ENCODE data around the gene H2BW2.

DNA sequence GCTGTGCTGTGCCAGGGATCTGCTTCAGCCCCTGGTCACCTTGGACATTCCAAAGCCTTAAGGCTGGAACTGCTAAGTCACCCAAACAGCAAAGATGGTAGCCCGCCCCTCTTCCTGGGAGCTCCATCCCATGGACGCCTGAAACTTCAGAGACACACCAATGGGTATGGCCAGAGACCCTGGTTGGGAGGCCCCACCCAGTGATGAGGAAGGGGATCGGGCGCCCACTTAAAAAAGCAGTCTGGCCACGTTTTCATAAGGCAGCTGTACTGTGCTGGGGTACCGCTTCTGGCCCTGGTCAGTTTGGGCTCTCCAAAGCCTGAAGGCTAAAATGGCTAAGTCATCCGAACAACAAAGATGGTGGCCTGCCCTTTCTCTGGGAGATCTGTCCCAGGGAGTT, 45.7 kb downstream of the H2BW2 start:
- TF ChIP-seq, protein P1, sequence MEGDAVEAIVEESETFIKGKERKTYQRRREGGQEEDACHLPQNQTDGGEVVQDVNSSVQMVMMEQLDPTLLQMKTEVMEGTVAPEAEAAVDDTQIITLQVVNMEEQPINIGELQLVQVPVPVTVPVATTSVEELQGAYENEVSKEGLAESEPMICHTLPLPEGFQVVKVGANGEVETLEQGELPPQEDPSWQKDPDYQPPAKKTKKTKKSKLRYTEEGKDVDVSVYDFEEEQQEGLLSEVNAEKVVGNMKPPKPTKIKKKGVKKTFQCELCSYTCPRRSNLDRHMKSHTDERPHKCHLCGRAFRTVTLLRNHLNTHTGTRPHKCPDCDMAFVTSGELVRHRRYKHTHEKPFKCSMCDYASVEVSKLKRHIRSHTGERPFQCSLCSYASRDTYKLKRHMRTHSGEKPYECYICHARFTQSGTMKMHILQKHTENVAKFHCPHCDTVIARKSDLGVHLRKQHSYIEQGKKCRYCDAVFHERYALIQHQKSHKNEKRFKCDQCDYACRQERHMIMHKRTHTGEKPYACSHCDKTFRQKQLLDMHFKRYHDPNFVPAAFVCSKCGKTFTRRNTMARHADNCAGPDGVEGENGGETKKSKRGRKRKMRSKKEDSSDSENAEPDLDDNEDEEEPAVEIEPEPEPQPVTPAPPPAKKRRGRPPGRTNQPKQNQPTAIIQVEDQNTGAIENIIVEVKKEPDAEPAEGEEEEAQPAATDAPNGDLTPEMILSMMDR (IDR thresholded peaks at IDR 0.05 in 2 of 3, conservative IDR thresholded peaks at IDR 0.05 in 1 of 3; ENCODE audit: borderline replicate concordance in 1 of 3, insufficient read depth in 1 of 3, low read depth in 2 of 3, low read length in 2 of 3) = no peak
- no peak for TF ChIP-seq EZH2 (IDR thresholded peaks at IDR 0.05)
- TF ChIP-seq EZH2phosphoT487 (IDR thresholded peaks at IDR 0.05; ENCODE audit: borderline replicate concordance) = no peak
- TF ChIP-seq, protein P2, sequence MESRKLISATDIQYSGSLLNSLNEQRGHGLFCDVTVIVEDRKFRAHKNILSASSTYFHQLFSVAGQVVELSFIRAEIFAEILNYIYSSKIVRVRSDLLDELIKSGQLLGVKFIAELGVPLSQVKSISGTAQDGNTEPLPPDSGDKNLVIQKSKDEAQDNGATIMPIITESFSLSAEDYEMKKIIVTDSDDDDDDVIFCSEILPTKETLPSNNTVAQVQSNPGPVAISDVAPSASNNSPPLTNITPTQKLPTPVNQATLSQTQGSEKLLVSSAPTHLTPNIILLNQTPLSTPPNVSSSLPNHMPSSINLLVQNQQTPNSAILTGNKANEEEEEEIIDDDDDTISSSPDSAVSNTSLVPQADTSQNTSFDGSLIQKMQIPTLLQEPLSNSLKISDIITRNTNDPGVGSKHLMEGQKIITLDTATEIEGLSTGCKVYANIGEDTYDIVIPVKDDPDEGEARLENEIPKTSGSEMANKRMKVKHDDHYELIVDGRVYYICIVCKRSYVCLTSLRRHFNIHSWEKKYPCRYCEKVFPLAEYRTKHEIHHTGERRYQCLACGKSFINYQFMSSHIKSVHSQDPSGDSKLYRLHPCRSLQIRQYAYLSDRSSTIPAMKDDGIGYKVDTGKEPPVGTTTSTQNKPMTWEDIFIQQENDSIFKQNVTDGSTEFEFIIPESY (IDR thresholded peaks at IDR 0.05; ENCODE audit: extremely low read depth, insufficient replicate concordance, low read length) = no peak
- no peak for TF ChIP-seq SP1 (IDR thresholded peaks at IDR 0.05; ENCODE audit: low read depth)
- no peak for TF ChIP-seq POLR2A (IDR thresholded peaks at IDR 0.05; ENCODE audit: borderline replicate concordance, extremely low read depth, insufficient read depth, insufficient read length)
- TF ChIP-seq, protein P3, sequence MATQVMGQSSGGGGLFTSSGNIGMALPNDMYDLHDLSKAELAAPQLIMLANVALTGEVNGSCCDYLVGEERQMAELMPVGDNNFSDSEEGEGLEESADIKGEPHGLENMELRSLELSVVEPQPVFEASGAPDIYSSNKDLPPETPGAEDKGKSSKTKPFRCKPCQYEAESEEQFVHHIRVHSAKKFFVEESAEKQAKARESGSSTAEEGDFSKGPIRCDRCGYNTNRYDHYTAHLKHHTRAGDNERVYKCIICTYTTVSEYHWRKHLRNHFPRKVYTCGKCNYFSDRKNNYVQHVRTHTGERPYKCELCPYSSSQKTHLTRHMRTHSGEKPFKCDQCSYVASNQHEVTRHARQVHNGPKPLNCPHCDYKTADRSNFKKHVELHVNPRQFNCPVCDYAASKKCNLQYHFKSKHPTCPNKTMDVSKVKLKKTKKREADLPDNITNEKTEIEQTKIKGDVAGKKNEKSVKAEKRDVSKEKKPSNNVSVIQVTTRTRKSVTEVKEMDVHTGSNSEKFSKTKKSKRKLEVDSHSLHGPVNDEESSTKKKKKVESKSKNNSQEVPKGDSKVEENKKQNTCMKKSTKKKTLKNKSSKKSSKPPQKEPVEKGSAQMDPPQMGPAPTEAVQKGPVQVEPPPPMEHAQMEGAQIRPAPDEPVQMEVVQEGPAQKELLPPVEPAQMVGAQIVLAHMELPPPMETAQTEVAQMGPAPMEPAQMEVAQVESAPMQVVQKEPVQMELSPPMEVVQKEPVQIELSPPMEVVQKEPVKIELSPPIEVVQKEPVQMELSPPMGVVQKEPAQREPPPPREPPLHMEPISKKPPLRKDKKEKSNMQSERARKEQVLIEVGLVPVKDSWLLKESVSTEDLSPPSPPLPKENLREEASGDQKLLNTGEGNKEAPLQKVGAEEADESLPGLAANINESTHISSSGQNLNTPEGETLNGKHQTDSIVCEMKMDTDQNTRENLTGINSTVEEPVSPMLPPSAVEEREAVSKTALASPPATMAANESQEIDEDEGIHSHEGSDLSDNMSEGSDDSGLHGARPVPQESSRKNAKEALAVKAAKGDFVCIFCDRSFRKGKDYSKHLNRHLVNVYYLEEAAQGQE (IDR thresholded peaks at IDR 0.05; ENCODE audit: low read depth) = no peak
- TF ChIP-seq JUND (IDR thresholded peaks at IDR 0.05) = no peak
- no peak for TF ChIP-seq EGR1 (IDR thresholded peaks at IDR 0.05; ENCODE audit: low read depth)
- no peak for TF ChIP-seq RAD21 (IDR thresholded peaks at IDR 0.05; ENCODE audit: low read depth)
- TF ChIP-seq, protein P4, sequence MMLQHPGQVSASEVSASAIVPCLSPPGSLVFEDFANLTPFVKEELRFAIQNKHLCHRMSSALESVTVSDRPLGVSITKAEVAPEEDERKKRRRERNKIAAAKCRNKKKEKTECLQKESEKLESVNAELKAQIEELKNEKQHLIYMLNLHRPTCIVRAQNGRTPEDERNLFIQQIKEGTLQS (IDR thresholded peaks at IDR 0.05) = no peak
- TF ChIP-seq CEBPB (IDR thresholded peaks at IDR 0.05; ENCODE audit: low read depth) = no peak

All from HCT116 (cell line).